GM12875 (cell line): ENCODE measurements around the gene OSBPL1A.

ENCODE experiments used
- H3K4me3 ChIP-seq: one replicate; pipeline ENCODE4 v1.5.1; 2011; ENCODE audit warnings: low read depth, low read length, control low read depth
- TF ChIP-seq, protein P1 (sequence below): IDR thresholded peaks from 2 replicates; pipeline ENCODE4 v1.5.1; 2011; ENCODE audit warnings: low read depth, mild to moderate bottlenecking, control low read depth, inconsistent platforms, low read length, moderate library complexity, borderline replicate concordance; ENCODE audit not compliant: insufficient read depth

Gene OSBPL1A

DNA sequence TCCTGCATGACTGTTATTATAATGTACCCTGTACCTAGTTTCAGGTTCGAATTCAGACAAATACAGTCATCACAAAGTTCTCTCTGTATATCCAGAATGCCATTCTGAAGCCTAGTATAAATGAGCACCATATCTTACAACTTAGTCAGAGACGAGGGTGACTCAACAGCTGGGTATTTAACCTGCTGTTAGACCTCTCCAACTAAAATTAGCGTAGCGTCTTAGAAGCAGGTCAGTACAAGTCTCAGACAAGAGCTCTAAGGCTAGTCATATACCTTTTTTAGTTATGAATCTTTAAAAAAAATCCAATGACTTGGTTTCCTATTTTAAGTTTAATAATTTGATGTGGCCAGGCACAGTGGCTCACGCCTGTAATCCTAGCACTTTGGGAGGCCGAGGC lies 184.7 kb downstream of the OSBPL1A start:
- TF ChIP-seq, protein P1, sequence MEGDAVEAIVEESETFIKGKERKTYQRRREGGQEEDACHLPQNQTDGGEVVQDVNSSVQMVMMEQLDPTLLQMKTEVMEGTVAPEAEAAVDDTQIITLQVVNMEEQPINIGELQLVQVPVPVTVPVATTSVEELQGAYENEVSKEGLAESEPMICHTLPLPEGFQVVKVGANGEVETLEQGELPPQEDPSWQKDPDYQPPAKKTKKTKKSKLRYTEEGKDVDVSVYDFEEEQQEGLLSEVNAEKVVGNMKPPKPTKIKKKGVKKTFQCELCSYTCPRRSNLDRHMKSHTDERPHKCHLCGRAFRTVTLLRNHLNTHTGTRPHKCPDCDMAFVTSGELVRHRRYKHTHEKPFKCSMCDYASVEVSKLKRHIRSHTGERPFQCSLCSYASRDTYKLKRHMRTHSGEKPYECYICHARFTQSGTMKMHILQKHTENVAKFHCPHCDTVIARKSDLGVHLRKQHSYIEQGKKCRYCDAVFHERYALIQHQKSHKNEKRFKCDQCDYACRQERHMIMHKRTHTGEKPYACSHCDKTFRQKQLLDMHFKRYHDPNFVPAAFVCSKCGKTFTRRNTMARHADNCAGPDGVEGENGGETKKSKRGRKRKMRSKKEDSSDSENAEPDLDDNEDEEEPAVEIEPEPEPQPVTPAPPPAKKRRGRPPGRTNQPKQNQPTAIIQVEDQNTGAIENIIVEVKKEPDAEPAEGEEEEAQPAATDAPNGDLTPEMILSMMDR = no peak
- no peak overlapping the region for H3K4me3 ChIP-seq

GRCh38 chr18:24209558-24209957 lies 188.1 kb downstream of the OSBPL1A start:
- TF ChIP-seq, protein P1 = no peak
- no peak overlapping the region for H3K4me3 ChIP-seq

GRCh38 chr18:24208270-24209035 lies 189.2 kb downstream of the OSBPL1A start:
- no peak overlapping the region for H3K4me3 ChIP-seq
- TF ChIP-seq, protein P1 = no peak

GRCh38 chr18:24204904-24205303 lies 192.7 kb downstream of the OSBPL1A start:
- TF ChIP-seq, protein P1 = no peak

DNA sequence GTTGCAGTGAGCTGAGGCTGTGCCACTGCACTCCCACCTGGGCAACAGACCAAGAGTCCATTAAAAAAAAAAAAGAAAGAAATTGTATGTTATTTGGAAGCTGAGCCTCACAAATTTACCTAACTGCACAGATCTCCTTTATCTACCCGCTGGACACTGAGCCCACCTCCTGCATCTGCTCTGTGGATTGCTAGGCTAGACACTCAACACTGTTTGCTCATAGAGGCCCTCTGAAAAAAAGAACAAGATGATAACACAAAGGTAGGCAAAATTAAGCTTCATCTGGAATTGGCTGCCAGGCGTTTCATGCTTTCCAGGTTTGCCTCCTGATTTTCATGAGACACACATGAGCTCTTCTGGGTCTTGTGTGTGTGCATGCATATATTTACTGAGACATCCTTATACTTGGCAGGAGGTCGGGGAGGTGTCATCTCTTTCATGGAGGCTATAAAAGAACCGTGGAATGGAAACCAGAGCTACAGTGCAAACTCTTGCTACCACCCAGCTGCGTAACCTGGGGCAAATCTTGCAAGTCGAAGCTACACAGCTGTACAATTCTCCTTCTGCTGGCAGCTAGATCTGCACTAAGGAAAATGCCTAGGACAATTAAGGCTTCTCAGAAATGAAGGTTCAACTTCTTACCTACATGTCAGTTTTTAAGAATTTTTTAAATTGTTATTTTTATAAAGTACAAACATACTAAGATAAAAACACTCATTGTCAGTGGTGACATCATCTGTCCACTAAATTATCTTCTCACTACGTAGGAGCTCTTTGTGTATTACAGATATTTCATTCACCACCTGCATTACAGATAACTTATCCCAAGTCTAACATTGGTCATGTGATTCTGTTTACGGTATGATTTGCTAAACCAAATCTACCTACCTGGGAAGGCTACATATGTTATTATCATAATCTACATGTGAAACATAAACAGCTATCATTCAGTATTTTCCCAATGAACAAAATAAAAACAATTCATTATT lies 195.6 kb downstream of the OSBPL1A start:
- TF ChIP-seq, protein P1 = no peak
- no peak overlapping the region for H3K4me3 ChIP-seq

More at GRCh38 chr18:24204904-24205303, 192.7 kb downstream of the OSBPL1A start:
- H3K4me3 ChIP-seq = no peak overlapping the region

GRCh38 chr18:24200494-24201290 lies 196.9 kb downstream of the OSBPL1A start:
- H3K4me3 ChIP-seq = no peak overlapping the region
- TF ChIP-seq, protein P1 = no peak
